Measurements from ENCODE around the gene KEAP1. TPM values are rescaled to one million over a fixed set of nuclear protein-coding genes. Genes with fewer than 3 reads are reported as not detected.
A peak's percentile ranks its signal among the peaks of the same experiment; 100 is the strongest.

Gene KEAP1
- total and polyA plus RNA-seq, 2 experiments from 2014 or later, result 70.5 to 85.5 TPM

GRCh38 chr19:10508036-10508435, 4.9 kb upstream of the KEAP1 start:
- TF ChIP-seq, protein P1, sequence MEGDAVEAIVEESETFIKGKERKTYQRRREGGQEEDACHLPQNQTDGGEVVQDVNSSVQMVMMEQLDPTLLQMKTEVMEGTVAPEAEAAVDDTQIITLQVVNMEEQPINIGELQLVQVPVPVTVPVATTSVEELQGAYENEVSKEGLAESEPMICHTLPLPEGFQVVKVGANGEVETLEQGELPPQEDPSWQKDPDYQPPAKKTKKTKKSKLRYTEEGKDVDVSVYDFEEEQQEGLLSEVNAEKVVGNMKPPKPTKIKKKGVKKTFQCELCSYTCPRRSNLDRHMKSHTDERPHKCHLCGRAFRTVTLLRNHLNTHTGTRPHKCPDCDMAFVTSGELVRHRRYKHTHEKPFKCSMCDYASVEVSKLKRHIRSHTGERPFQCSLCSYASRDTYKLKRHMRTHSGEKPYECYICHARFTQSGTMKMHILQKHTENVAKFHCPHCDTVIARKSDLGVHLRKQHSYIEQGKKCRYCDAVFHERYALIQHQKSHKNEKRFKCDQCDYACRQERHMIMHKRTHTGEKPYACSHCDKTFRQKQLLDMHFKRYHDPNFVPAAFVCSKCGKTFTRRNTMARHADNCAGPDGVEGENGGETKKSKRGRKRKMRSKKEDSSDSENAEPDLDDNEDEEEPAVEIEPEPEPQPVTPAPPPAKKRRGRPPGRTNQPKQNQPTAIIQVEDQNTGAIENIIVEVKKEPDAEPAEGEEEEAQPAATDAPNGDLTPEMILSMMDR (IDR thresholded peaks at IDR 0.05; ENCODE audit: low read depth, low read length), result no peak
- Histone ChIP-seq H3K27ac (no peak overlapping the region), H3K27me3 (peaks cover 12% of the 10 kb centered on the region), H3K4me1 (ENCODE audit: low read depth) (peaks cover 7% of the 10 kb centered on the region), H3K36me3 (no peaks in the 10 kb centered on the region), H3K9me3 (ENCODE audit: low read depth) (no peaks in the 10 kb centered on the region), H3K4me3 (no peak overlapping the region)
- DNase-seq (ENCODE audit: low read depth in 1 of 2, low spot score in 1 of 2), result no peak

DNA sequence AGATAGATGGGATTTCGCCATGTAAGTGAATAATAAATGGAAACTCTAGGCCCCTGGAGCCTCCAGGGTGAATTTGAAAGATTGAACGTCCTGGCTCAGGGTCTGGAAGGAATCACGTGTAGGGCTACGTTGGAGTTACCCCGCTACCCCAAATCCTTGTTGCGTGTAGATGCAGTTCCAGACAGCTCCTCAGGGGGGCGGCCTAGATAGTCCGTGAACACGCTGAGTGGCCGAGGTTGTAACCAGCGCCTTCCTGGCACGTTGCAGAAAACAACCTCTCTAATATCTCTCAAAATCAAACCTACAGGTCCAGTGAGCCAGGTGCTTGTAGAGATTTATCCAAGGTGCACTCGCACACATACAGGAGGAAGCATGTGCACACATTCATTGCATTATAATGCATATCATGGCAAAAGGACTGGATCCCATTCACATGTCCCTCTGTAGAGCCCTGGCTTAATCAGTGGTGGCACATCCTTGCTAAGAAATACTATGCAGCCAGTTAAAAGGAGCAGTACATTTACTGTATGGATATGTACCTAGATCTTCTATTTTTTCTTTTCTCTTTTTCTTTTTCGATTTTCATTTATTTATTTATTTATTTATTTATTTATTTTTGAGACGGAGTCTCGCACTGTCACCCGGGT, 2.5 kb upstream of the KEAP1 start:
- Histone ChIP-seq H3K9me3 (ENCODE audit: low read depth) (no peaks in the 10 kb centered on the region), H3K27me3 (no peaks in the 10 kb centered on the region), H3K4me1 (ENCODE audit: low read depth) (peaks cover 7% of the 10 kb centered on the region), H3K4me3 (no peak overlapping the region), H3K27ac (no peak overlapping the region), H3K36me3 (no peaks in the 10 kb centered on the region)
- peak; percentile 75 to 76 for DNase-seq (ENCODE audit: low read depth in 1 of 2, low spot score in 1 of 2)
- TF ChIP-seq, protein P1 (IDR thresholded peaks at IDR 0.05; ENCODE audit: low read depth, low read length), result peak; percentile 89

DNA sequence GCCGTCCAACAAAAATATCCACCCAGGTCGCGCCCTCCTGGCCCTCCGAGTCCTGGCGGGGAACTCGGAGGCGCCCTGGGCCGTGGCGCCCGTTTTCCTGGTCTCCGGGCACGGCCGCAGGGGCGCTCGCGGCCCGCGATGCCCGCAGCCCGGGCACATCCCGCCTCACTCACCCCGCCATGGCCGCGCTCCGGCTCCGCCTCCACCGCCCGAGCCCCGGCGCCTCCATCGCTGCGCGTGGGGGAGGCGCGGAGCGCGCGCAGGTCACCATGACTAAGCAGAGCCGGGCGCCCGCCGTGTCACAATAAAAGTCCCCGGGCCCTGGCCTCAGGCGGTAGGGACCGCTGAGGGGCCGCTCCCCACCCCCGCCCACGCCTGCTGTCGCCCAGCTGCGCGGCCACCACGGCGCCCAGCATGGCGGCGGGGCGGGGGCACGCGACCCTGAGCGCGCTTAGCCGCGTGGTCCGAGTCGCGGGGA, 593 bp downstream of the KEAP1 start:
- Histone ChIP-seq H3K27ac (peak overlapping the region; percentile 85), H3K9me3 (ENCODE audit: low read depth) (no peaks in the 10 kb centered on the region), H3K36me3 (peaks cover 4% of the 10 kb centered on the region), H3K4me3 (peak overlapping the region; percentile 85), H3K27me3 (no peaks in the 10 kb centered on the region), H3K4me1 (ENCODE audit: low read depth) (no peaks in the 10 kb centered on the region)
- TF ChIP-seq, protein P1 (IDR thresholded peaks at IDR 0.05; ENCODE audit: low read depth, low read length), result peak; percentile 1
- DNase-seq (ENCODE audit: low read depth in 1 of 2, low spot score in 1 of 2), result peak; percentile 91 to 97

DNA sequence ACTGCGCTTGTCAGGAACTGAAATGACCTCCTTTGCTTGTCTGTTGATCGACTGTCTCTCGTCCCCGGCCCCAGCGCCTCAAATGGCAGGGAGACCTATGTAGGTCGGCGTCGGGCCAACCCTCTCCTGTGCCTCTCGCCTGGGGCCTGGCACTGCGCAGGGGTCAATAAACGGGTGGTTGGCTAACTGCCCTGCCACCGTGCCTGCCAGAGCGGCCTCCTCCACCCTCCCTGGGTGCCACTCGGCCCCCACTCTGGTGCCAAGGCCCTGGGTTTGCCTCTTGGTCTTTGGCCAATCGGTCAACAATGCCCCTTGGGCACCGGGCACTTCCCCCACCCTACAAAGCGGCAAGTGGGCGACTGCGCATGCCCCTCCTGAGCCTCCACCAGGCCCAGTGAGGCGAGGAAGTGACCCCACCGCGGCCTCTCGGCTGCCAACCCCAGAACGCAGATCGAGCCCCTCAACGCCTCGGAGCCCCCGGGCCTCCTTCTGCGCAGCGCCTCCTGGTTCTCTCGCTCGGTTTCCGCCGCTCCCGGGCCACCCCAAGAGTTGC, 1.1 kb downstream of the KEAP1 start:
- no peaks in the 10 kb centered on the region for H3K4me1 ChIP-seq (ENCODE audit: low read depth)
- peak; percentile 40 to 44 for DNase-seq (ENCODE audit: low read depth in 1 of 2, low spot score in 1 of 2)
- H3K27me3 ChIP-seq, result no peaks in the 10 kb centered on the region
- TF ChIP-seq, protein P1 (IDR thresholded peaks at IDR 0.05; ENCODE audit: low read depth, low read length), result peak; percentile 4
- H3K9me3 ChIP-seq (ENCODE audit: low read depth), result no peaks in the 10 kb centered on the region
- peaks cover 7% of the 10 kb centered on the region for H3K36me3 ChIP-seq
- peak overlapping the region; percentile 85 for H3K4me3 ChIP-seq
- peak overlapping the region; percentile 85 for H3K27ac ChIP-seq

GRCh38 chr19:10500247-10500592, 2.9 kb downstream of the KEAP1 start:
- no peak for DNase-seq (ENCODE audit: low read depth in 1 of 2, low spot score in 1 of 2)
- Histone ChIP-seq H3K27ac (no peak overlapping the region), H3K4me1 (ENCODE audit: low read depth) (no peaks in the 10 kb centered on the region), H3K4me3 (no peak overlapping the region), H3K9me3 (ENCODE audit: low read depth) (no peaks in the 10 kb centered on the region), H3K36me3 (peaks cover 8% of the 10 kb centered on the region), H3K27me3 (no peaks in the 10 kb centered on the region)
- TF ChIP-seq, protein P1 (IDR thresholded peaks at IDR 0.05; ENCODE audit: low read depth, low read length), result no peak
